Neutrophil (primary cell): ENCODE measurements around the gene IDUA.

Experiments
- H3K27ac ChIP-seq: fragments of 200-600 bp; sonication (generic); 2 replicates; pipeline ENCODE4 v1.5.1; 2016; ENCODE audit warnings: mild to moderate bottlenecking, moderate library complexity
- H3K27me3 ChIP-seq: fragments of 200-600 bp; sonication (generic); 2 replicates; pipeline ENCODE4 v1.6.0; 2016; ENCODE audit warnings: mild to moderate bottlenecking
- H3K36me3 ChIP-seq: fragments of 200-600 bp; sonication (generic); 2 replicates; pipeline ENCODE4 v1.5.1; 2017
- H3K4me1 ChIP-seq, 2 experiments: fragments of 200-600 bp in 1 of 2; sonication (generic) in 1 of 2; 1 replicate in 1 of 2; 2 replicates in 1 of 2; pipeline versions ENCODE4 v1.5.1 to v1.6.1; 2013 to 2016; ENCODE audit warnings: low read depth in 1 of 2, low read length in 1 of 2, mild to moderate bottlenecking in 1 of 2, moderate library complexity in 1 of 2; ENCODE audit not compliant: control insufficient read depth in 1 of 2, insufficient read depth in 1 of 2
- H3K4me3 ChIP-seq, 2 experiments: fragments of 200-600 bp in 1 of 2; sonication (generic) in 1 of 2; 1 replicate in 1 of 2; 2 replicates in 1 of 2; pipeline ENCODE4 v1.5.1; 2013 to 2016; ENCODE audit warnings: low read depth in 1 of 2, low read length in 1 of 2, mild to moderate bottlenecking in 1 of 2, moderate library complexity in 1 of 2
- H3K9me3 ChIP-seq: fragments of 200-600 bp; sonication (generic); 2 replicates; pipeline ENCODE4 v1.5.1; 2016
- CTCF ChIP-seq: fragments of 200-600 bp; sonication (generic); IDR thresholded peaks from 2 replicates; pipeline ENCODE4 v1.5.1; 2016; ENCODE audit warnings: antibody characterized with exemption

Gene IDUA

GRCh38 chr4:1039493-1040343 lies 52.9 kb downstream of the IDUA start:
- no peak for TF ChIP-seq CTCF
- peaks cover 23% of the 10 kb centered on the region for H3K27me3 ChIP-seq
- H3K4me1 ChIP-seq, result no peaks in the 10 kb centered on the region
- H3K9me3 ChIP-seq, result no peaks in the 10 kb centered on the region
- no peaks in the 10 kb centered on the region for H3K36me3 ChIP-seq
- H3K4me3 ChIP-seq, result no peak overlapping the region
- H3K27ac ChIP-seq, result no peak overlapping the region

- H3K4me3 ChIP-seq, result no peak overlapping the region
- no peak overlapping the region for H3K27ac ChIP-seq
- H3K4me1 ChIP-seq, result no peaks in the 10 kb centered on the region
- no peaks in the 10 kb centered on the region for H3K36me3 ChIP-seq
- no peak for TF ChIP-seq CTCF
- H3K27me3 ChIP-seq, result peaks cover 32% of the 10 kb centered on the region
- H3K9me3 ChIP-seq, result no peaks in the 10 kb centered on the region
Measured at GRCh38 chr4:1040344-1041146, 53.7 kb downstream of the IDUA start.

- Histone ChIP-seq H3K4me1 (no peaks in the 10 kb centered on the region), H3K36me3 (no peaks in the 10 kb centered on the region), H3K9me3 (no peaks in the 10 kb centered on the region), H3K4me3 (no peak overlapping the region), H3K27me3 (peaks cover 34% of the 10 kb centered on the region), H3K27ac (no peak overlapping the region)
- TF ChIP-seq CTCF, result no peak
Measured at GRCh38 chr4:1041147-1041935, 54.5 kb downstream of the IDUA start.

- Histone ChIP-seq H3K9me3 (no peaks in the 10 kb centered on the region), H3K4me1 (no peaks in the 10 kb centered on the region), H3K27me3 (peaks cover 40% of the 10 kb centered on the region), H3K36me3 (no peaks in the 10 kb centered on the region), H3K27ac (no peak overlapping the region), H3K4me3 (no peak overlapping the region)
- no peak for TF ChIP-seq CTCF
Measured at GRCh38 chr4:1041936-1042330, 55.1 kb downstream of the IDUA start.

GRCh38 chr4:1042352-1043055 lies 55.7 kb downstream of the IDUA start:
- Histone ChIP-seq H3K27ac (no peak overlapping the region), H3K4me1 (no peaks in the 10 kb centered on the region)
- no peak for TF ChIP-seq CTCF

More at GRCh38 chr4:1042352-1043055, 55.7 kb downstream of the IDUA start:
- H3K4me3 ChIP-seq, result no peak overlapping the region
- no peaks in the 10 kb centered on the region for H3K9me3 ChIP-seq
- H3K36me3 ChIP-seq, result no peaks in the 10 kb centered on the region
- peaks cover 45% of the 10 kb centered on the region for H3K27me3 ChIP-seq
